SK-N-MC (cell line): Measurements from ENCODE around the gene NRAP.

ENCODE experiments used
- DNase-seq: peaks from one replicate; pipeline ENCODE4 v3.0.0-alpha.2; 2011; ENCODE audit warnings: low read depth, low spot score
- H3K27ac ChIP-seq: fragments of 200-600 bp; sonication (generic); 2 replicates; pipeline ENCODE4 v1.5.1; 2016; ENCODE audit warnings: mixed run types
- H3K36me3 ChIP-seq: fragments of 200-600 bp; sonication (generic); 2 replicates; pipeline ENCODE4 v1.6.1; 2017; ENCODE audit warnings: antibody characterized with exemption, low read length, mixed read lengths; ENCODE audit not compliant: insufficient read depth
- H3K4me3 ChIP-seq: fragments of 200-600 bp; sonication (generic); 2 replicates; pipeline ENCODE4 v1.5.1; 2016
- H3K9ac ChIP-seq: fragments of 200-600 bp; sonication (generic); 2 replicates; pipeline ENCODE4 v1.8.0; 2017; ENCODE audit warnings: mixed run types, mixed read lengths; ENCODE audit not compliant: insufficient read length
- H3K9me3 ChIP-seq: fragments of 200-600 bp; sonication (generic); 2 replicates; pipeline ENCODE4 v1.6.1; 2017; ENCODE audit warnings: low read depth, mild to moderate bottlenecking, antibody characterized with exemption, low read length, moderate library complexity, mixed read lengths
- EZH2 ChIP-seq: fragments of 200-600 bp; sonication (generic); IDR thresholded peaks from one replicate; pipeline ENCODE4 v1.6.1; 2017; ENCODE audit warnings: antibody characterized with exemption
- FOXP2 ChIP-seq: optimal IDR thresholded peaks from 2 replicates; pipeline ENCODE3; 2011; ENCODE audit warnings: mild to moderate bottlenecking, moderate library complexity; ENCODE audit not compliant: insufficient read depth; ENCODE audit errors: extremely low read length, control extremely low read depth
- POLR2AphosphoS5 ChIP-seq: IDR thresholded peaks from 2 replicates; pipeline ENCODE4 v1.6.1; 2012; ENCODE audit warnings: mild to moderate bottlenecking, low read depth, low read length, borderline replicate concordance

The NRAP gene

GRCh38 chr10:113706623-113707022 lies 42.8 kb upstream of the NRAP start:
- DNase-seq: no peak
- TF ChIP-seq EZH2 (no peak), FOXP2 (no peak), POLR2AphosphoS5 (no peak)
- Histone ChIP-seq H3K9ac (no peak overlapping the region), H3K9me3 (no peaks in the 10 kb centered on the region), H3K4me3 (no peak overlapping the region), H3K36me3 (peaks cover 10% of the 10 kb centered on the region; the same call in 1 of the 2 replicates), H3K27ac (peak overlapping the region; percentile 95)

GRCh38 chr10:113705344-113705652 lies 41.5 kb upstream of the NRAP start:
- TF ChIP-seq POLR2AphosphoS5 (no peak), EZH2 (no peak)
- Histone ChIP-seq H3K9me3 (no peaks in the 10 kb centered on the region), H3K27ac (peak overlapping the region; percentile 95), H3K36me3 (peaks cover 13% of the 10 kb centered on the region), H3K4me3 (peak overlapping the region; percentile 36), H3K9ac (peak overlapping the region; percentile 70)
- no peak for DNase-seq

- DNase-seq: no peak
Observed at GRCh38 chr10:113704637-113705343, 40.9 kb upstream of the NRAP start.

GRCh38 chr10:113697595-113697994 lies 33.8 kb upstream of the NRAP start:
- H3K9ac ChIP-seq: no peak overlapping the region
- no peak for DNase-seq
- no peak overlapping the region for H3K27ac ChIP-seq
- H3K36me3 ChIP-seq: peaks cover 71% of the 10 kb centered on the region
- no peak overlapping the region for H3K4me3 ChIP-seq
- H3K9me3 ChIP-seq: no peaks in the 10 kb centered on the region
- TF ChIP-seq FOXP2 (no peak), EZH2 (no peak), POLR2AphosphoS5 (no peak)

More at GRCh38 chr10:113704637-113705343, 40.9 kb upstream of the NRAP start:
- H3K36me3 ChIP-seq: peaks cover 18% of the 10 kb centered on the region
- H3K9ac ChIP-seq: peak overlapping the region; percentile 70
- peak overlapping the region; percentile 95 for H3K27ac ChIP-seq
- no peak overlapping the region for H3K4me3 ChIP-seq
- H3K9me3 ChIP-seq: no peaks in the 10 kb centered on the region
- no peak for TF ChIP-seq FOXP2
- no peak for TF ChIP-seq POLR2AphosphoS5
- no peak for TF ChIP-seq EZH2

GRCh38 chr10:113695691-113696090 lies 31.9 kb upstream of the NRAP start:
- peaks cover 81% of the 10 kb centered on the region for H3K36me3 ChIP-seq
- no peak overlapping the region for H3K9ac ChIP-seq
- H3K27ac ChIP-seq: no peak overlapping the region
- TF ChIP-seq FOXP2 (no peak), POLR2AphosphoS5 (no peak), EZH2 (no peak)
- no peak overlapping the region for H3K4me3 ChIP-seq
- no peak for DNase-seq
- no peaks in the 10 kb centered on the region for H3K9me3 ChIP-seq

- Histone ChIP-seq H3K9me3 (no peaks in the 10 kb centered on the region), H3K36me3 (peaks cover 70% of the 10 kb centered on the region), H3K27ac (no peak overlapping the region), H3K9ac (no peak overlapping the region), H3K4me3 (no peak overlapping the region)
- TF ChIP-seq EZH2 (no peak), POLR2AphosphoS5 (no peak), FOXP2 (no peak)
- no peak for DNase-seq
Observed at GRCh38 chr10:113693348-113693747, 29.5 kb upstream of the NRAP start.

GRCh38 chr10:113692271-113692670 lies 28.4 kb upstream of the NRAP start:
- TF ChIP-seq EZH2 (no peak), POLR2AphosphoS5 (no peak), FOXP2 (no peak)
- Histone ChIP-seq H3K27ac (no peak overlapping the region), H3K9me3 (no peaks in the 10 kb centered on the region), H3K4me3 (no peak overlapping the region), H3K36me3 (peaks cover 64% of the 10 kb centered on the region), H3K9ac (no peak overlapping the region)
- DNase-seq: no peak

GRCh38 chr10:113691381-113691780 lies 27.5 kb upstream of the NRAP start:
- Histone ChIP-seq H3K27ac (no peak overlapping the region), H3K36me3 (peaks cover 56% of the 10 kb centered on the region), H3K9ac (no peak overlapping the region), H3K4me3 (no peak overlapping the region), H3K9me3 (no peaks in the 10 kb centered on the region)
- DNase-seq: no peak
- TF ChIP-seq FOXP2: no peak
- TF ChIP-seq EZH2: no peak
- TF ChIP-seq POLR2AphosphoS5: no peak

- Histone ChIP-seq H3K36me3 (peaks cover 58% of the 10 kb centered on the region), H3K4me3 (no peak overlapping the region), H3K9me3 (no peaks in the 10 kb centered on the region; the same call in 1 of the 2 replicates), H3K27ac (no peak overlapping the region), H3K9ac (no peak overlapping the region)
- TF ChIP-seq FOXP2 (no peak), EZH2 (no peak), POLR2AphosphoS5 (no peak)
- DNase-seq: no peak
Observed at GRCh38 chr10:113690749-113691148, 26.9 kb upstream of the NRAP start.
